Mucosa of rectum (tissue), 2 donors: ENCODE results near the gene BMP6.
A peak's percentile ranks its signal among the peaks of the same experiment; 100 is the strongest.
"Not testable (repeated sequence)": the region's sequence is repeated elsewhere in the genome, so short reads cannot be mapped to it uniquely, and the experiment has no call there.

Experiments used
- H3K27ac ChIP-seq, 2 donors: one replicate each; pipeline ENCODE4 v1.7.0; 2013; ENCODE audit warnings: inconsistent platforms in 2 of 2, low read depth in 2 of 2, low read length in 2 of 2
- H3K27me3 ChIP-seq, 2 donors: one replicate each; pipeline ENCODE4 v1.7.0; 2013; ENCODE audit warnings: low read length in 2 of 2; ENCODE audit not compliant: control insufficient read depth in 2 of 2, insufficient read depth in 2 of 2
- H3K36me3 ChIP-seq, 2 donors: one replicate each; pipeline ENCODE4 v1.7.0; 2013; ENCODE audit warnings: low read length in 2 of 2; ENCODE audit not compliant: control insufficient read depth in 2 of 2, insufficient read depth in 2 of 2
- H3K4me1 ChIP-seq, 2 donors: one replicate each; pipeline ENCODE4 v1.7.0; 2013; ENCODE audit warnings: low read length in 2 of 2, mild to moderate bottlenecking in 1 of 2; ENCODE audit not compliant: control insufficient read depth in 2 of 2, insufficient read depth in 2 of 2
- H3K4me3 ChIP-seq, 2 donors: one replicate each; pipeline ENCODE4 v1.7.0; 2013; ENCODE audit warnings: low read length in 2 of 2
- H3K9ac ChIP-seq, 2 donors: one replicate each; pipeline ENCODE4 v1.7.0; 2013; ENCODE audit warnings: low read length in 2 of 2, low read depth in 1 of 2, mild to moderate bottlenecking in 1 of 2
- H3K9me3 ChIP-seq, 2 donors: one replicate each; pipeline ENCODE4 v1.7.0; 2013; ENCODE audit warnings: low read length in 2 of 2; ENCODE audit not compliant: control insufficient read depth in 2 of 2
- donor health status: healthy.
- donor health status: Normal muscosa, but diverticular disease.

The BMP6 gene

GRCh38 chr6:7886132-7886531, 160.2 kb downstream of the BMP6 start:
- Histone ChIP-seq H3K4me1 (no peaks in the 10 kb centered on the region), H3K36me3 (peaks cover 87 to 91% of the 10 kb centered on the region in 2 donors), H3K27me3 (no peaks in the 10 kb centered on the region), H3K9ac (no peak overlapping the region), H3K27ac (no peak overlapping the region), H3K9me3 (no peaks in the 10 kb centered on the region), H3K4me3 (no peak overlapping the region)

DNA sequence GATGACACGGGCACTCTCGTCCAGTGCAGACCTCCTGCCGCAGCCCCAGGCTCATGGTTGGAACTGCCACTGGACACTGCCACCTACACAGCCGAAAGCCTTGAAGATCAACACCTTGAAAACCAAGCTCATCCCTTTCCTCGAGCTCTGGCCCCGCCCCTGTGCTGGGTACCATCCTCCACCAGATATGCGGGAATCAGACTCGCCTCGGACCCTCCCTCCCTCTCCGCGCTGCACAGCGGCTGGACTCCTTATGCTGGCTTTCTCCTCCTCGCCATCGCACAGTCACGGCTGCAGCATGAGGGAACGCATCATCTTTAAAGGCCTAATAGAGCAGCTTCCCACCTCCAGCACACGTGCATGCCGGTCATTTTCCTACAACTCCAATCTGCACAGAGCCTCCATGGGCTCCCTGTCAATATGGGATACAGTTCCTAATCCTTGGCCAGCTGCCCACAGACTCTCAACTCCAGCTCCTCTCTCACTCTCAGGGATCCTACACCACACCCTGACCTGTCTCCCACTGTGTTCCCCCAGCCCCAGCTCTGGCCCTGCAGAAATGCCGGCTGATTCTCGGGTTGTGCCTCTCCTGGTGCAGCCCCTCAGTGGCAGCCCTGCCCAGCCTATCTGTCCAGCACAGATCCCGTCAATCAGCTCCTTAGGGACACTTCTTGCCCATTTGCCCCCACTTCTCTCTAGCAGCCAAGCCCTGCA, 161.5 kb downstream of the BMP6 start:
- Histone ChIP-seq H3K9me3 (no peaks in the 10 kb centered on the region), H3K27me3 (no peaks in the 10 kb centered on the region), H3K4me1 (no peaks in the 10 kb centered on the region), H3K36me3 (peaks cover 80 to 86% of the 10 kb centered on the region in 2 donors), H3K9ac (no peak overlapping the region), H3K27ac (no peak overlapping the region), H3K4me3 (no peak overlapping the region)

GRCh38 chr6:7888587-7889357, 162.9 kb downstream of the BMP6 start:
- Histone ChIP-seq H3K4me1 (no peaks in the 10 kb centered on the region), H3K9me3 (no peaks in the 10 kb centered on the region), H3K27ac (no peak overlapping the region), H3K36me3 (peaks cover 80 to 83% of the 10 kb centered on the region in 2 donors), H3K9ac (no peak overlapping the region), H3K4me3 (no peak overlapping the region), H3K27me3 (no peaks in the 10 kb centered on the region)

GRCh38 chr6:7891078-7891872, 165.4 kb downstream of the BMP6 start:
- Histone ChIP-seq H3K4me3 (no peak overlapping the region), H3K27me3 (no peaks in the 10 kb centered on the region), H3K9me3 (no peaks in the 10 kb centered on the region), H3K9ac (no peak overlapping the region), H3K27ac (no peak overlapping the region), H3K36me3 (peaks cover 60 to 83% of the 10 kb centered on the region in 2 donors), H3K4me1 (peaks cover 5 to 8% of the 10 kb centered on the region in 2 donors)

DNA sequence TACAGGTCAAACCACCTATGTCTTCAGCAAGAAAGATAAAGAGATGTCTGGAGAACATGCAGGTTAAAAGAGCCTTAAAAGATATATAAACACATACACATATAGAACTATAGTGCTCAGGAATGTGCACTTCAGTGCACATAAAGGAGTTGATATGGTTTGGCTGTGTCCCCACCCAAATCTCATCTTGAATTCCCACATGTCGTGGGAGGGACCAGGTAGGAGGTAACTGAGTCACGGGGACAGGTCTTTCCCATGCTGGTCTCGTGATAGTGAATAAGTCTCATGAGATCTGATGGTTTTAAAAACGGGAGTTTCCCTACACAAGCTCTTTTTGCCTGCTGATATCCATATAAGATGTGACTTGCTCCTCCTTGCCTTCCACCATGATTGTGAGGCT, 166.5 kb downstream of the BMP6 start:
- H3K36me3 ChIP-seq = peaks cover 55 to 78% of the 10 kb centered on the region in 2 donors
- not testable (repeated sequence) for H3K27me3 ChIP-seq, H3K4me1 ChIP-seq

GRCh38 chr6:7893342-7893741, 167.4 kb downstream of the BMP6 start:
- H3K9me3 ChIP-seq = no peaks in the 10 kb centered on the region
- H3K27me3 ChIP-seq = no peaks in the 10 kb centered on the region
- peaks cover 50 to 74% of the 10 kb centered on the region in 2 donors for H3K36me3 ChIP-seq
- H3K4me3 ChIP-seq = no peak overlapping the region
- H3K9ac ChIP-seq = no peak overlapping the region
- H3K27ac ChIP-seq = no peak overlapping the region
- H3K4me1 ChIP-seq = peaks cover 5 to 8% of the 10 kb centered on the region in 2 donors

More for the DNA sequence above, 166.5 kb downstream of the BMP6 start:
- H3K9me3 ChIP-seq, H3K4me3 ChIP-seq, H3K27ac ChIP-seq, H3K9ac ChIP-seq: not testable (repeated sequence)

GRCh38 chr6:7894262-7895124, 168.6 kb downstream of the BMP6 start:
- Histone ChIP-seq H3K27ac (peak overlapping the region in 1 of 2 donors; percentile 45), H3K36me3 (peaks cover 45 to 74% of the 10 kb centered on the region in 2 donors), H3K9me3 (no peaks in the 10 kb centered on the region), H3K4me3 (peak overlapping the region in 1 of 2 donors; percentile 10), H3K27me3 (no peaks in the 10 kb centered on the region), H3K9ac (no peak overlapping the region), H3K4me1 (peaks cover 5 to 8% of the 10 kb centered on the region in 2 donors)

GRCh38 chr6:7895125-7895423, 169.2 kb downstream of the BMP6 start:
- H3K27ac ChIP-seq = peak overlapping the region in 1 of 2 donors; percentile 45
- no peaks in the 10 kb centered on the region for H3K27me3 ChIP-seq
- H3K9ac ChIP-seq = no peak overlapping the region
- peaks cover 5 to 8% of the 10 kb centered on the region in 2 donors for H3K4me1 ChIP-seq
- no peaks in the 10 kb centered on the region for H3K9me3 ChIP-seq
- peaks cover 43 to 73% of the 10 kb centered on the region in 2 donors for H3K36me3 ChIP-seq
- peak overlapping the region in 1 of 2 donors; percentile 10 for H3K4me3 ChIP-seq

GRCh38 chr6:7896465-7896987, 170.6 kb downstream of the BMP6 start:
- no peak overlapping the region for H3K9ac ChIP-seq
- no peak overlapping the region for H3K27ac ChIP-seq
- peaks cover 47 to 73% of the 10 kb centered on the region in 2 donors for H3K36me3 ChIP-seq
- no peak overlapping the region for H3K4me3 ChIP-seq
- H3K4me1 ChIP-seq = peaks cover 11 to 13% of the 10 kb centered on the region in 2 donors
- H3K27me3 ChIP-seq = no peaks in the 10 kb centered on the region
- no peaks in the 10 kb centered on the region for H3K9me3 ChIP-seq
